Measurements from ENCODE around the gene MEOX2.
A peak's percentile ranks its signal among the peaks of the same experiment; 100 is the strongest.

Gene MEOX2

GRCh38 chr7:15594461-15594860 lies 92.0 kb downstream of the MEOX2 start:
- no peak overlapping the region for H3K4me3 ChIP-seq (replicated peaks in 1 of 2; ENCODE audit: low read depth in 2 of 2, low read length in 2 of 2)
- DNase-seq (ENCODE audit: low read depth in 2 of 2), result no peak
- TF ChIP-seq, protein P1, sequence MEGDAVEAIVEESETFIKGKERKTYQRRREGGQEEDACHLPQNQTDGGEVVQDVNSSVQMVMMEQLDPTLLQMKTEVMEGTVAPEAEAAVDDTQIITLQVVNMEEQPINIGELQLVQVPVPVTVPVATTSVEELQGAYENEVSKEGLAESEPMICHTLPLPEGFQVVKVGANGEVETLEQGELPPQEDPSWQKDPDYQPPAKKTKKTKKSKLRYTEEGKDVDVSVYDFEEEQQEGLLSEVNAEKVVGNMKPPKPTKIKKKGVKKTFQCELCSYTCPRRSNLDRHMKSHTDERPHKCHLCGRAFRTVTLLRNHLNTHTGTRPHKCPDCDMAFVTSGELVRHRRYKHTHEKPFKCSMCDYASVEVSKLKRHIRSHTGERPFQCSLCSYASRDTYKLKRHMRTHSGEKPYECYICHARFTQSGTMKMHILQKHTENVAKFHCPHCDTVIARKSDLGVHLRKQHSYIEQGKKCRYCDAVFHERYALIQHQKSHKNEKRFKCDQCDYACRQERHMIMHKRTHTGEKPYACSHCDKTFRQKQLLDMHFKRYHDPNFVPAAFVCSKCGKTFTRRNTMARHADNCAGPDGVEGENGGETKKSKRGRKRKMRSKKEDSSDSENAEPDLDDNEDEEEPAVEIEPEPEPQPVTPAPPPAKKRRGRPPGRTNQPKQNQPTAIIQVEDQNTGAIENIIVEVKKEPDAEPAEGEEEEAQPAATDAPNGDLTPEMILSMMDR (IDR thresholded peaks at IDR 0.05; ENCODE audit: low read depth, low read length), result no peak

DNA sequence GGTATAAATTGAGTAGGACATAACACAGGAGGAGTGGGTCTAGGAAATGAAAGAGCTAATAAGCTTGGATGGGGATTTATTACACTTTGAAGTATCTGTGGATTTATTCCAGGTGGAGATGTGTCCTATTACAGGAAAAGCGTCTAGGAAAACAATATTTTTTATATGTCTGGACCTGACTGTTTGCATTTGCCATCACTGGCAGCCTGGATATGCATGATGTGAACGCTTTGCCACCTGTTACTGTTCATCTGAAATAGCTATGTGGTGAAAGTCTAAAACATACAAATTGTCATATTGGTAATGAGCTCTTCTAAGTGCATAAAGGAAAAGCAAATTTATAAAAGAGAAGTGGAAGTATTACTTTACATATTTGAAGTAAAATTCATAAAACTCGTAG lies 93.1 kb downstream of the MEOX2 start:
- no peak overlapping the region for H3K4me3 ChIP-seq (replicated peaks in 1 of 2; ENCODE audit: low read depth in 2 of 2, low read length in 2 of 2)
- no peak for DNase-seq (ENCODE audit: low read depth in 2 of 2)
- TF ChIP-seq, protein P1 (IDR thresholded peaks at IDR 0.05; ENCODE audit: low read depth, low read length), result no peak

DNA sequence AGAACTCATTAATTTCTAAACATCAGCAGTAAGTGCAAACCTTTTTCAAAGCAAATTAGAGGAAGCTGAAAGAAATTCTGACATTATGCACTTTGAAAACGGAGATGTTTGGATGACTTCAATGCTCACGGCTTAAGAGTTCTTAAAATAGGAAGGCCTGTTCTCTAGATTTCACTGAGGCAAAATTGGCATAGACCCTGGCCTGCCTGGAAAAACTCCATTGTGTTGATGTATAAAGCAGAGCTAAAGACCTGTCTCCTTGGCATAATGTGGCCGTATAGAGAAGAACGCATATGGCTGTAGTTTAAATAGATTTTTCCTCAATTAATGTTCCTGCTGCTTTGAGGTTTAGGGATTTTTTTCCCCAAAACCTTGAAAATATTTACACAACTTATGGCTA lies 100.2 kb downstream of the MEOX2 start:
- H3K4me3 ChIP-seq (replicated peaks in 1 of 2; ENCODE audit: low read depth in 2 of 2, low read length in 2 of 2), result no peak overlapping the region
- TF ChIP-seq, protein P1 (IDR thresholded peaks at IDR 0.05; ENCODE audit: low read depth, low read length), result no peak
- DNase-seq (ENCODE audit: low read depth in 2 of 2), result no peak

- no peak for DNase-seq (ENCODE audit: low read depth in 2 of 2)
- TF ChIP-seq, protein P1 (IDR thresholded peaks at IDR 0.05; ENCODE audit: low read depth, low read length), result no peak
- no peak overlapping the region for H3K4me3 ChIP-seq (replicated peaks in 1 of 2; ENCODE audit: low read depth in 2 of 2, low read length in 2 of 2)
These were observed 101.9 kb downstream of the MEOX2 start for GRCh38 chr7:15584575-15584974.

DNA sequence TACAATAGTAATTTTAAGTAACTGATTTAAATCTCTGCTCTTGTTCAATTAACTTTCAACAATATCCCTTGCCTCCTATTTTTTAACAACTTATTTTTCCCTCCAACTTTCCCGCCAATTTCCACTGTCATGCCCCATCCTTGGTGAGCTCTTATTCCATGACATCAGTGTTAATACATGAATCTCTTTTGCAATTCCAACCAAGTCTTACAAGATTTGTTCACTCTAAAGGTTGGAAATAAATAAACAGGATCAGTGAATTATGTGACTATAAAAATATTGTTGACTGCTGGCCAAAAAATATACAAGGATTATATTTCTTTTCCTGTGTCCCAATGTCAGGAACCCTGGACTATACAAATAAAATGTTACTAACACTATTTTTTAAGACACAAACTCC lies 103.7 kb downstream of the MEOX2 start:
- no peak overlapping the region for H3K4me3 ChIP-seq (replicated peaks in 1 of 2; ENCODE audit: low read depth in 2 of 2, low read length in 2 of 2)
- DNase-seq (ENCODE audit: low read depth in 2 of 2), result peak in 1 of 2 donors; percentile 10
- TF ChIP-seq, protein P1 (IDR thresholded peaks at IDR 0.05; ENCODE audit: low read depth, low read length), result no peak

DNA sequence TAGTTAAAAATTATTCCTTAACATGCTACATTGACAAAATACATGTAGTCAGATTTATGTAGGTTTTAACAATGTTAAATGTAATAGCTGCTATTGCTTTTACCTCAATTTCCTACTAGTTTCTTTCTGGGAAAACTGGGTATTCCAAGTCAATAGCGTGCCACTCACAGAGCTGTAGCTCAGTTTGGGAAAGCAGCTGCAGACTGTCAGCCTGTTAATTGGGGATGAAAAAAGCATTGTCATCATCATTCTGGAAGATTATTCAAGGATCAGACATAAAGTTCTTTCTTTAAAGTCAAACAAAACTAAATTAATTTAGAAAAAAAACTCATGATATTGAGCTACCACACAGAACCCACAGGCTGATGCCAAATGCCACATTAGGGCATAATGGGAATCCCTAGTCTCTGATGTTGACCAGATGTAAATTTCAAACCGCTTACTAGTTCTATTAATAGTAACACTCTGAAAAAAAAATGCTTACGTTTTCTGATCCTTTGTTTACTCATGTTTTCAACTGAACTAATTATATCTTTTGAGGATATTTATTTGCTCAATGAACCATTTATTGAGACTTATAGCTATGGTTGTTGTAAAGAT lies 105.0 kb downstream of the MEOX2 start:
- DNase-seq (ENCODE audit: low read depth in 2 of 2), result peak in 1 of 2 donors; percentile 14
- TF ChIP-seq, protein P1 (IDR thresholded peaks at IDR 0.05; ENCODE audit: low read depth, low read length), result no peak
- H3K4me3 ChIP-seq (replicated peaks in 1 of 2; ENCODE audit: low read depth in 2 of 2, low read length in 2 of 2), result no peak overlapping the region

Data from cardiac fibroblast (primary cell).